ENCODE results near the gene PRDM16. TPM values are rescaled to one million over a fixed set of nuclear protein-coding genes. Genes with fewer than 3 reads are reported as not detected.
"Not testable (repeated sequence)": the region's sequence is repeated elsewhere in the genome, so short reads cannot be mapped to it uniquely, and the experiment has no call there.

The PRDM16 gene
- total RNA-seq, 1 donor, result 6.5 TPM

- peaks cover 10% of the 10 kb centered on the region for H4K20me1 ChIP-seq (ENCODE audit: insufficient read depth, low read length)
- no peak overlapping the region for H3K4me2 ChIP-seq (ENCODE audit: insufficient read depth, low read length)
- H3K27me3 ChIP-seq (ENCODE audit: insufficient read depth, low read length), result no peaks in the 10 kb centered on the region
- H3K27ac ChIP-seq (ENCODE audit: low read depth, low read length), result no peak overlapping the region
- no peaks in the 10 kb centered on the region for H3K36me3 ChIP-seq (ENCODE audit: insufficient read depth, low read length)
- DNase-seq (ENCODE audit: insufficient read length, low spot score, missing footprints), result no peak
- no peaks in the 10 kb centered on the region for H3K4me1 ChIP-seq (ENCODE audit: insufficient read depth, low read length)
- no peak overlapping the region for H3K4me3 ChIP-seq (ENCODE audit: insufficient read depth, low read length)
- H3K9me3 ChIP-seq (ENCODE audit: low read depth, low read length), result no peaks in the 10 kb centered on the region
- no peak for TF ChIP-seq CTCF (IDR thresholded peaks at IDR 0.05; ENCODE audit: extremely low read depth, low read depth, low read length)
- H2AFZ ChIP-seq (ENCODE audit: low read length), result no peak overlapping the region
- H3K79me2 ChIP-seq (ENCODE audit: insufficient read depth, low read length), result no peaks in the 10 kb centered on the region
Observed at GRCh38 chr1:3086272-3086974, 17.4 kb downstream of the PRDM16 start.

- no peak overlapping the region for H3K4me3 ChIP-seq (ENCODE audit: insufficient read depth, low read length)
- peaks cover 10% of the 10 kb centered on the region for H4K20me1 ChIP-seq (ENCODE audit: insufficient read depth, low read length)
- no peaks in the 10 kb centered on the region for H3K27me3 ChIP-seq (ENCODE audit: insufficient read depth, low read length)
- no peaks in the 10 kb centered on the region for H3K4me1 ChIP-seq (ENCODE audit: insufficient read depth, low read length)
- no peak overlapping the region for H3K27ac ChIP-seq (ENCODE audit: low read depth, low read length)
- no peaks in the 10 kb centered on the region for H3K36me3 ChIP-seq (ENCODE audit: insufficient read depth, low read length)
- no peak overlapping the region for H3K4me2 ChIP-seq (ENCODE audit: insufficient read depth, low read length)
- no peak for TF ChIP-seq CTCF (IDR thresholded peaks at IDR 0.05; ENCODE audit: extremely low read depth, low read depth, low read length)
- H2AFZ ChIP-seq (ENCODE audit: low read length), result no peak overlapping the region
- DNase-seq (ENCODE audit: insufficient read length, low spot score, missing footprints), result no peak
- no peaks in the 10 kb centered on the region for H3K9me3 ChIP-seq (ENCODE audit: low read depth, low read length)
- no peaks in the 10 kb centered on the region for H3K79me2 ChIP-seq (ENCODE audit: insufficient read depth, low read length)
Observed at GRCh38 chr1:3087049-3087448, 18.0 kb downstream of the PRDM16 start.

- H3K4me3 ChIP-seq (ENCODE audit: insufficient read depth, low read length); H3K27ac ChIP-seq (ENCODE audit: low read depth, low read length); H3K9me3 ChIP-seq (ENCODE audit: low read depth, low read length); H3K4me2 ChIP-seq (ENCODE audit: insufficient read depth, low read length); DNase-seq (ENCODE audit: insufficient read length, low spot score, missing footprints); H2AFZ ChIP-seq (ENCODE audit: low read length); H3K4me1 ChIP-seq (ENCODE audit: insufficient read depth, low read length); H3K27me3 ChIP-seq (ENCODE audit: insufficient read depth, low read length); H3K36me3 ChIP-seq (ENCODE audit: insufficient read depth, low read length); H3K79me2 ChIP-seq (ENCODE audit: insufficient read depth, low read length): not testable (repeated sequence)
- H4K20me1 ChIP-seq (ENCODE audit: insufficient read depth, low read length), result peaks cover 11% of the 10 kb centered on the region
Observed at GRCh38 chr1:3087946-3088668, 19.1 kb downstream of the PRDM16 start.

- H3K4me3 ChIP-seq (ENCODE audit: insufficient read depth, low read length), result no peak overlapping the region
- H3K9me3 ChIP-seq (ENCODE audit: low read depth, low read length), result no peaks in the 10 kb centered on the region
- no peaks in the 10 kb centered on the region for H3K27me3 ChIP-seq (ENCODE audit: insufficient read depth, low read length)
- no peaks in the 10 kb centered on the region for H3K36me3 ChIP-seq (ENCODE audit: insufficient read depth, low read length)
- TF ChIP-seq CTCF (IDR thresholded peaks at IDR 0.05; ENCODE audit: extremely low read depth, low read depth, low read length), result no peak
- H3K79me2 ChIP-seq (ENCODE audit: insufficient read depth, low read length), result no peaks in the 10 kb centered on the region
- H4K20me1 ChIP-seq (ENCODE audit: insufficient read depth, low read length), result peaks cover 15% of the 10 kb centered on the region
- H2AFZ ChIP-seq (ENCODE audit: low read length), result no peak overlapping the region
- H3K27ac ChIP-seq (ENCODE audit: low read depth, low read length), result no peak overlapping the region
- no peak overlapping the region for H3K4me2 ChIP-seq (ENCODE audit: insufficient read depth, low read length)
- no peak for DNase-seq (ENCODE audit: insufficient read length, low spot score, missing footprints)
- no peaks in the 10 kb centered on the region for H3K4me1 ChIP-seq (ENCODE audit: insufficient read depth, low read length)
Observed at GRCh38 chr1:3089490-3089889, 20.5 kb downstream of the PRDM16 start.

All from osteoblast (primary cell).